Activated CD4-positive, alpha-beta T cell treated with anti-CD3 and anti-CD28 coated beads, Interleukin-10, Interleukin-2, amounts not matched to agents 100 ng/mL and 50 ng/mL, durations not matched to agents 16 hours and 8 hours (primary cell): ENCODE results near the gene RPL9.
"Not testable (repeated sequence)": the region's sequence is repeated elsewhere in the genome, so short reads cannot be mapped to it uniquely, and the experiment has no call there.

Source experiments
- DNase-seq: peaks from one replicate; pipeline ENCODE4 v3.0.0-alpha.2; 2020

Gene RPL9

GRCh38 chr4:39458505-39459300 lies at the start of gene RPL9, which contains the start of gene LIAS:
TSS of gene RPL9 (minus strand) at chr4:39458922. CDS start at chr4:39458439, 483 bp downstream.
TSS of gene LIAS (plus strand) at chr4:39459056. CDS start at chr4:39459118, 62 bp downstream.
- peak; percentile 97 for DNase-seq

GRCh38 chr4:39505581-39505980 lies 46.9 kb upstream of the RPL9 start:
- no peak for DNase-seq

- no peak for DNase-seq
Measured at GRCh38 chr4:39504538-39504937, 45.8 kb upstream of the RPL9 start.

- not testable (repeated sequence) for DNase-seq
Measured at GRCh38 chr4:39502664-39503035, 43.9 kb upstream of the RPL9 start.

- no peak for DNase-seq
Measured at GRCh38 chr4:39502019-39502663, 43.4 kb upstream of the RPL9 start.

GRCh38 chr4:39498727-39499020 lies 40.0 kb upstream of the RPL9 start:
- no peak for DNase-seq

GRCh38 chr4:39497909-39498726 lies 39.4 kb upstream of the RPL9 start:
- DNase-seq, result no peak

- no peak for DNase-seq
Measured at GRCh38 chr4:39495446-39496213, 36.9 kb upstream of the RPL9 start.

GRCh38 chr4:39494354-39494753 lies 35.6 kb upstream of the RPL9 start:
- no peak for DNase-seq

GRCh38 chr4:39490322-39490721 lies 31.6 kb upstream of the RPL9 start:
- DNase-seq, result no peak

- no peak for DNase-seq
Measured at GRCh38 chr4:39486221-39486804, 27.6 kb upstream of the RPL9 start.

- DNase-seq, result no peak
Measured at GRCh38 chr4:39484582-39485272, 26.0 kb upstream of the RPL9 start.

GRCh38 chr4:39480902-39481695 lies 22.4 kb upstream of the RPL9 start:
- no peak for DNase-seq

- no peak for DNase-seq
Measured at GRCh38 chr4:39480251-39480650, 21.5 kb upstream of the RPL9 start.

- no peak for DNase-seq
Measured at GRCh38 chr4:39476187-39476895, 17.6 kb upstream of the RPL9 start.

GRCh38 chr4:39472396-39472795 lies 13.7 kb upstream of the RPL9 start:
- DNase-seq, result no peak

- no peak for DNase-seq
Measured at GRCh38 chr4:39470402-39470801, 11.7 kb upstream of the RPL9 start.

- DNase-seq, result peak; percentile 60
Measured at GRCh38 chr4:39469429-39470077, 10.8 kb upstream of the RPL9 start.

GRCh38 chr4:39467464-39467863 lies 8.7 kb upstream of the RPL9 start:
- DNase-seq, result no peak

GRCh38 chr4:39466747-39467146 lies 8.0 kb upstream of the RPL9 start:
- no peak for DNase-seq
